Vagina (tissue), 2 donors: ENCODE data around the gene C17orf75. TPM values are rescaled to one million over a fixed set of nuclear protein-coding genes. Genes with fewer than 3 reads are reported as not detected.

Experiments
- DNase-seq, 2 donors: peaks; one replicate each; pipeline ENCODE4 v3.0.0-alpha.2; 2017; ENCODE audit errors: extremely low spot score in 2 of 2
- H3K27ac ChIP-seq: fragments of 200-600 bp; sonication (generic); one replicate; pipeline ENCODE4 v1.5.1; 2019
- H3K27me3 ChIP-seq: fragments of 200-600 bp; sonication (generic); one replicate; pipeline ENCODE4 v1.5.1; 2019
- H3K36me3 ChIP-seq, 2 donors: fragments of 200-600 bp; sonication (generic); one replicate each; pipeline ENCODE4 v1.5.1; 2017 to 2019
- H3K4me1 ChIP-seq: fragments of 200-600 bp; sonication (generic); one replicate; pipeline ENCODE4 v1.5.1; 2019
- H3K4me3 ChIP-seq, 2 donors: fragments of 200-600 bp; sonication (generic); 1 replicate in 1 of 2; 2 replicates in 1 of 2; pipeline ENCODE4 v1.5.1; 2016 to 2019
- H3K9me3 ChIP-seq: fragments of 200-600 bp; sonication (generic); one replicate; pipeline ENCODE4 v1.5.1; 2019
- POLR2A ChIP-seq, 2 donors: fragments of 450-650 bp; IDR thresholded peaks; one replicate each; pipeline ENCODE4 v1.6.1; 2017; ENCODE audit warnings: antibody characterized with exemption in 2 of 2, mild to moderate bottlenecking in 2 of 2, moderate library complexity in 2 of 2
- POLR2AphosphoS5 ChIP-seq, 2 donors: sonication (generic); formaldehyde crosslinking; IDR thresholded peaks; one replicate each; pipeline ENCODE4 v1.9.0; 2017; ENCODE audit warnings: antibody characterized with exemption in 2 of 2, mild to moderate bottlenecking in 2 of 2, low read depth in 1 of 2; ENCODE audit not compliant: insufficient read depth in 1 of 2
- intact Hi-C: fragments of 100-400 bp; cut with DNase I; formaldehyde crosslinking; loops from one replicate; pipeline ENCODE4 v1.15.1; 2023
- total RNA-seq: library from RNA; depleted of rRNA; stranded (reverse); fragments of >200 nt; gene quantifications from one replicate; pipeline ENCODE4 v1.2.3, GENCODE V29; 2016
- TF ChIP-seq, protein P1 (sequence below), 3 experiments: fragments of 450-650 bp in 2 of 3; fragments of 200-600 bp in 1 of 3; sonication (generic) in 1 of 3; IDR thresholded peaks; one replicate each; pipeline ENCODE4 v1.5.1; 2017 to 2019; ENCODE audit warnings: antibody characterized with exemption in 3 of 3, mild to moderate bottlenecking in 2 of 3, moderate library complexity in 2 of 3

Gene C17orf75
- total RNA-seq, 1 donor from 2014 or later = 15.0 TPM

DNA sequence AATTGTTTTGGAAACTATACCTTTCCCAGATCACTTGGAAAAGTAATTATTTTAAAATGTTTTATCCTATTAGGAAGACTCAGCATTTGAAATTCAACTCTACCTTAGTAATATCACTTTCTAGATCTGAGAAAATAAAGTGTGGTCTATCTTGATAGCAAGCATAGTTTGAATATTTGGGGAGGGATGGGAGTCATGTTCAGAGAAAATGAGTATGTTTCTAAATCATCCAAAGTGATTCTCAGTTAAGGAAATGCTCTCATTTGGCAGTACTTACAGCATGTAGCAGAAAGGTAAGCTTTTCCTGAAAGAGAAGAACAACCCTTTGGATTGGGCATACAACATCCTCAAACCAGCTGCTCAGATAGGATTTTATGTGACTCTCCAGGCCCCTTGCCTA is 6.9 kb downstream of the C17orf75 start:
- no peaks in the 10 kb centered on the region for H3K27me3 ChIP-seq
- H3K4me3 ChIP-seq = no peak overlapping the region
- intact Hi-C loops = no loop called here
- TF ChIP-seq, protein P1, sequence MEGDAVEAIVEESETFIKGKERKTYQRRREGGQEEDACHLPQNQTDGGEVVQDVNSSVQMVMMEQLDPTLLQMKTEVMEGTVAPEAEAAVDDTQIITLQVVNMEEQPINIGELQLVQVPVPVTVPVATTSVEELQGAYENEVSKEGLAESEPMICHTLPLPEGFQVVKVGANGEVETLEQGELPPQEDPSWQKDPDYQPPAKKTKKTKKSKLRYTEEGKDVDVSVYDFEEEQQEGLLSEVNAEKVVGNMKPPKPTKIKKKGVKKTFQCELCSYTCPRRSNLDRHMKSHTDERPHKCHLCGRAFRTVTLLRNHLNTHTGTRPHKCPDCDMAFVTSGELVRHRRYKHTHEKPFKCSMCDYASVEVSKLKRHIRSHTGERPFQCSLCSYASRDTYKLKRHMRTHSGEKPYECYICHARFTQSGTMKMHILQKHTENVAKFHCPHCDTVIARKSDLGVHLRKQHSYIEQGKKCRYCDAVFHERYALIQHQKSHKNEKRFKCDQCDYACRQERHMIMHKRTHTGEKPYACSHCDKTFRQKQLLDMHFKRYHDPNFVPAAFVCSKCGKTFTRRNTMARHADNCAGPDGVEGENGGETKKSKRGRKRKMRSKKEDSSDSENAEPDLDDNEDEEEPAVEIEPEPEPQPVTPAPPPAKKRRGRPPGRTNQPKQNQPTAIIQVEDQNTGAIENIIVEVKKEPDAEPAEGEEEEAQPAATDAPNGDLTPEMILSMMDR (IDR thresholded peaks at IDR 0.05) = no peak
- TF ChIP-seq POLR2A (IDR thresholded peaks at IDR 0.05) (no peak), POLR2AphosphoS5 (IDR thresholded peaks at IDR 0.05; ENCODE audit: insufficient read depth in 1 of 2, low read depth in 1 of 2) (no peak)
- H3K36me3 ChIP-seq = peaks cover 4 to 62% of the 10 kb centered on the region in 2 donors
- no peak overlapping the region for H3K27ac ChIP-seq
- DNase-seq = no peak
- no peaks in the 10 kb centered on the region for H3K9me3 ChIP-seq
- no peaks in the 10 kb centered on the region for H3K4me1 ChIP-seq

DNA sequence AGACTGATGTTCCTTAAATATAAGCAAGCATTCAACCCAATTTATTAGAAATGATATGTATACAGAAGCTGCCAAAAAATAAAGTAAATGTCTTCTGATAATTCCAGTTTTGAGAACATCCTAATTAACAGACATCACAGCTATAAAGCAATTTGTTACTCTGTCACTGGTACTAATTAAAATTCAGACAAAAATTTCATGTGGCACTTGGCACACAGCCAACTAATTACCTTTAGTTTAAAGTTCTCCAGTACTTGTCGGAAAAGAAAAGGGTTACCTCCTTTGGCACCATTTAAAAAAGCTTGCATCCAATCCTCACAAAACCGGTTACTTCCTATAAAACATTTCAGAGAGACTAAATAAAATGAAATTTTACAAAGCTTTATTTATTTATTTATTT is 8.8 kb downstream of the C17orf75 start:
- no peak overlapping the region for H3K27ac ChIP-seq
- H3K27me3 ChIP-seq = no peaks in the 10 kb centered on the region
- intact Hi-C loops = no loop called here
- no peaks in the 10 kb centered on the region for H3K9me3 ChIP-seq
- H3K36me3 ChIP-seq = peaks cover 4 to 47% of the 10 kb centered on the region in 2 donors
- H3K4me3 ChIP-seq = no peak overlapping the region
- no peak for TF ChIP-seq POLR2AphosphoS5 (IDR thresholded peaks at IDR 0.05; ENCODE audit: insufficient read depth in 1 of 2, low read depth in 1 of 2)
- TF ChIP-seq, protein P1 (IDR thresholded peaks at IDR 0.05) = no peak
- TF ChIP-seq POLR2A (IDR thresholded peaks at IDR 0.05) = no peak
- no peaks in the 10 kb centered on the region for H3K4me1 ChIP-seq
- no peak for DNase-seq

DNA sequence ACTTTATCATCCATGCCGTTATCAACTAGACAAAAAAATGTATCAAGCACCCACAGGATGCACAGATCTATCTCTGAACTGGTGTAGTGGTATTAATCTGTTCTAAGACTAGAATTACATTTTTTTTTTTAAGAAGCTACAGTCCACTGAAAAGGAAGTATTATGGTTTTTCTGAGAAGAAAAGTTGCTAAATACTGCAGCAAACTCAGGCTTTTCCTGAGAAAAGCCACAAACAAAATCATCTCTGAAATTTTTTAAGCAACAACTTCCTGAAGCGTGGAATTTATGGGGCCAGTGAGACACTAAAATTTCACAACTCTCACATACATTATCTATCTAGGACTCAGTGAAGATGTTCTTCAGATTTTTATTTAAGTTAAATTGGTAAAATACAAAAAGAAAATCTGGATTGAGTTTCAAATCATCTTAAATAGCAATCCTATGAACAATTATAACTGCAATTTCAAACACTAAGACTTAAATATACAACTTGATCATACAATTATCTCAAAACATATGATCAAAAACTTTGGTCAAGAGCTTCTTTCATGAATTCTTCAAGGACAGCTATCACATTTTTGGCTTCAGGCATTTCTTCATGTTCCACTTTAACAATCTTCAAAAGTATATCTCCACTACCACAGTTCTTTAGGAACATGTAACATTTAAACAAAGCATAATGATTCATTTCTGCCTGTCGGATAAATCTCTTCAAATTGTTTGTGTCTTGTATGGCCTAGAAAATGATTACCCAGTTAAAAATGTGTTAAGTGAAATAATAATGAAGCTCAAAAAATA is 10.5 kb downstream of the C17orf75 start:
- no peak overlapping the region for H3K4me3 ChIP-seq
- no peak overlapping the region for H3K27ac ChIP-seq
- TF ChIP-seq POLR2AphosphoS5 (IDR thresholded peaks at IDR 0.05; ENCODE audit: insufficient read depth in 1 of 2, low read depth in 1 of 2) (no peak), POLR2A (IDR thresholded peaks at IDR 0.05) (no peak)
- TF ChIP-seq, protein P1 (IDR thresholded peaks at IDR 0.05) = no peak
- no peaks in the 10 kb centered on the region for H3K4me1 ChIP-seq
- H3K9me3 ChIP-seq = no peaks in the 10 kb centered on the region
- intact Hi-C loops = no loop called here
- no peak for DNase-seq
- H3K27me3 ChIP-seq = no peaks in the 10 kb centered on the region
- H3K36me3 ChIP-seq = peaks cover 4 to 32% of the 10 kb centered on the region in 2 donors

DNA sequence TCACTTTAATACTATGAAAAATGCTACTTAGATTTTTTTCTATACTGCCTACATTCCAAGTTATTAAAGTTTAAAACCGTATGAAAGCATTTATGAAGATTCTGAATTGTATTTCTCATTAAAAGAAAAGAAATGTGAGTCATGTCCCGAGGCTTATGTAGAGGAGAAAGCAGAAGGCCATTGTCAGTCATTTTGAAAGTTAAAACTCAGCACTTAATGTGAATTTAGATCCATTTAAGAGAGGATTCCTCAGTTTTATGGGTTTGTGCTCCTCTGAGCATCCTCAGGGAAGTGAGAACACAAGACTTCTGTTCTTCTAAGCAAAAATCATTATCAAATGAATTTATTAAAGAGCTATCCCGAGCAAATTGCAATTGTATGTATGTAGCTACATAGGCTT is 11.8 kb downstream of the C17orf75 start:
- intact Hi-C loops = no loop called here
- H3K4me1 ChIP-seq = no peaks in the 10 kb centered on the region
- no peaks in the 10 kb centered on the region for H3K27me3 ChIP-seq
- no peak overlapping the region for H3K4me3 ChIP-seq
- peaks cover 0 to 24% of the 10 kb centered on the region in 2 donors for H3K36me3 ChIP-seq
- H3K9me3 ChIP-seq = no peaks in the 10 kb centered on the region
- TF ChIP-seq, protein P1 (IDR thresholded peaks at IDR 0.05) = no peak
- TF ChIP-seq POLR2AphosphoS5 (IDR thresholded peaks at IDR 0.05; ENCODE audit: insufficient read depth in 1 of 2, low read depth in 1 of 2) (no peak), POLR2A (IDR thresholded peaks at IDR 0.05) (no peak)
- H3K27ac ChIP-seq = no peak overlapping the region
- no peak for DNase-seq

DNA sequence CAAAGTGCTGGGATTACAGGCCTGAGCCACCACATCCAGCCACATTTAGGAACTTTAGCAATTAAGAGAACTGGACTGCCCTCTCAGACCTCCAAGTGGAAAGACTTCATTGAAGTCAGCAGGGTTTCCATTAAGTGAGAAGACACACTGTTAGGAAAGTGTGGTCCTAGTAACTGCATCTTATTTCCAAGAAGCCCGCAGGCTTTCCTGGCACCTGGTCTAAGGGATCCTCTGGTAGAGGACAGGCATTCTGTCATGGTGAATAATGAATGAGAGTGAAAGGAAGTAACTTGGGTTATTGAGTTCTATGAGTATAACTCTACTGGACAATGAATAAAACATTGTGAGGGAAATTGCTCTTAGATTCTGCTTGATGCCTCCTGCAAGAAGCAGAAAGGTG is 14.1 kb downstream of the C17orf75 start:
- H3K27ac ChIP-seq = no peak overlapping the region
- intact Hi-C loops = no loop called here
- H3K4me1 ChIP-seq = peaks cover 9% of the 10 kb centered on the region
- H3K4me3 ChIP-seq = no peak overlapping the region
- DNase-seq = no peak
- peaks cover 0 to 3% of the 10 kb centered on the region in 2 donors for H3K36me3 ChIP-seq
- H3K27me3 ChIP-seq = no peaks in the 10 kb centered on the region
- no peaks in the 10 kb centered on the region for H3K9me3 ChIP-seq
- TF ChIP-seq POLR2A (IDR thresholded peaks at IDR 0.05) (no peak), POLR2AphosphoS5 (IDR thresholded peaks at IDR 0.05; ENCODE audit: insufficient read depth in 1 of 2, low read depth in 1 of 2) (no peak)
- TF ChIP-seq, protein P1 (IDR thresholded peaks at IDR 0.05) = no peak
